ENCODE measurements around the gene CGREF1.
"Not testable (repeated sequence)": the region's sequence is repeated elsewhere in the genome, so short reads cannot be mapped to it uniquely, and the experiment has no call there.

CGREF1 gene

GRCh38 chr2:27127883-27128667, 9.1 kb upstream of the CGREF1 start:
- Histone ChIP-seq H3K9me3 (ENCODE audit: control insufficient read depth, low read length) (no peaks in the 10 kb centered on the region), H3K36me3 (ENCODE audit: control insufficient read depth, insufficient read depth, low read length) (peaks cover 27% of the 10 kb centered on the region), H3K27me3 (replicated peaks; ENCODE audit: control insufficient read depth, insufficient read depth, low read length, poor library complexity, severe bottlenecking) (no peaks in the 10 kb centered on the region), H3K27ac (ENCODE audit: insufficient read depth, low read length, poor library complexity, severe bottlenecking) (no peak overlapping the region), H3K4me1 (ENCODE audit: control insufficient read depth, insufficient read depth, low read length, poor library complexity, severe bottlenecking) (peaks cover 10% of the 10 kb centered on the region), H3K4me3 (ENCODE audit: insufficient read depth, low read depth, low read length, poor library complexity, severe bottlenecking) (no peak overlapping the region)
- DNase-seq = no peak

DNA sequence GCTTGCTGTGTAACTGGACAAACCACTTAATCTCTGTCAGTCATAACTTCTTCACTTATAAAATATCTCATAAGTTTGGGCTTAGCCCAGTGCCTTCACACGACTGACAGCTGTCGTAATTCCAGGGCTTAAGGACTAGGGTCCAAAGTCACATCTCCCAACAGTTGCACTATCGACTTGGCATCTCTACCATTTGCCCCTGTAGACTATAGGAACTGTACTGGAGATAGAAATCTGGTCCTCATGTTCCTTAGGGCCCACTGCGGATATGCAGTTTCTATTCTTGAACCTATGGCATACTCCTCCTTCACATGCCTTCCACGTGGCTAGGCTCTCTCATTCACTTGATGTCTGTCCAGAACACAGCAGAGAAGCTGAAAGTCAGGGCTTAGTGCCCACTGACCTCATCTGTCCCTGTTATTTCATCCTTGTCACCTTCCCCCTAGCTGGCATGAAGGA, 7.4 kb upstream of the CGREF1 start:
- Histone ChIP-seq H3K9me3 (ENCODE audit: control insufficient read depth, low read length) (no peaks in the 10 kb centered on the region), H3K4me1 (ENCODE audit: control insufficient read depth, insufficient read depth, low read length, poor library complexity, severe bottlenecking) (peaks cover 9% of the 10 kb centered on the region), H3K36me3 (ENCODE audit: control insufficient read depth, insufficient read depth, low read length) (peaks cover 19% of the 10 kb centered on the region), H3K27me3 (replicated peaks; ENCODE audit: control insufficient read depth, insufficient read depth, low read length, poor library complexity, severe bottlenecking) (no peaks in the 10 kb centered on the region), H3K27ac (ENCODE audit: insufficient read depth, low read length, poor library complexity, severe bottlenecking) (no peak overlapping the region), H3K4me3 (ENCODE audit: insufficient read depth, low read depth, low read length, poor library complexity, severe bottlenecking) (no peak overlapping the region)
- DNase-seq = no peak

DNA sequence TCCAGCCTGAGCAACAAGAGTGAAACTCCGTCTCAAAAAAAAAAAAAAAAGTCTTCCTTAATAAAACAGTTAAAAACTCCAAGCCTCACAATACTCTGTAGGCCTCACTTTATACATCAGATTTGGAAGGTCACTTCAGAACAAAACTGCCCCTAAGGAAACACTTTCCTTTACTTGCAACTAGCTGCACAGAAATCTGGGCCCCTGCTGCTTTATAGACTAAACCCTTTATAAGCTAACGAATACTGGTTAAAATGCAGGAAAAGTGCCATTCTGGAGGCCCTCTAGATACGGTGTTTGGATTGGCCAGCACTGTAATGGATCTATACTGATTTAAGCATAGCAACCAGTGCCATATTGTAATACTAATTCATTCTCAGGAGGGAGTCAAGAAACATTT, 6.2 kb upstream of the CGREF1 start:
- Histone ChIP-seq H3K27ac (ENCODE audit: insufficient read depth, low read length, poor library complexity, severe bottlenecking) (no peak overlapping the region), H3K4me1 (ENCODE audit: control insufficient read depth, insufficient read depth, low read length, poor library complexity, severe bottlenecking) (peaks cover 9% of the 10 kb centered on the region), H3K36me3 (ENCODE audit: control insufficient read depth, insufficient read depth, low read length) (peaks cover 11% of the 10 kb centered on the region), H3K9me3 (ENCODE audit: control insufficient read depth, low read length) (no peaks in the 10 kb centered on the region), H3K27me3 (replicated peaks; ENCODE audit: control insufficient read depth, insufficient read depth, low read length, poor library complexity, severe bottlenecking) (peaks cover under 1% of the 10 kb centered on the region), H3K4me3 (ENCODE audit: insufficient read depth, low read depth, low read length, poor library complexity, severe bottlenecking) (no peak overlapping the region)
- DNase-seq = no peak

- peak within 1 kb of the TSS; percentile 55 for H3K27ac ChIP-seq (ENCODE audit: insufficient read depth, low read length, poor library complexity, severe bottlenecking)
- DNase-seq = peak; percentile 55 to 68 (median 61)
- peaks cover 11% of the 10 kb centered on the region for H3K27me3 ChIP-seq (replicated peaks; ENCODE audit: control insufficient read depth, insufficient read depth, low read length, poor library complexity, severe bottlenecking)
- H3K4me1 ChIP-seq (ENCODE audit: control insufficient read depth, insufficient read depth, low read length, poor library complexity, severe bottlenecking) = peaks cover 13% of the 10 kb centered on the region
- H3K36me3 ChIP-seq (ENCODE audit: control insufficient read depth, insufficient read depth, low read length) = no peaks in the 10 kb centered on the region
- H3K4me3 ChIP-seq (ENCODE audit: insufficient read depth, low read depth, low read length, poor library complexity, severe bottlenecking) = peak within 1 kb of the TSS; percentile 85
- no peaks in the 10 kb centered on the region for H3K9me3 ChIP-seq (ENCODE audit: control insufficient read depth, low read length)
Observed at GRCh38 chr2:27123302-27124150, 4.6 kb upstream of the CGREF1 start, which contains the start of gene ABHD1. ABHD1 (plus strand) TSS chr2:27123815; CDS start chr2:27123949, 134 bp downstream.

GRCh38 chr2:27122791-27123190, 3.9 kb upstream of the CGREF1 start:
- H3K9me3 ChIP-seq (ENCODE audit: control insufficient read depth, low read length) = no peaks in the 10 kb centered on the region
- H3K27me3 ChIP-seq (replicated peaks; ENCODE audit: control insufficient read depth, insufficient read depth, low read length, poor library complexity, severe bottlenecking) = peaks cover 18% of the 10 kb centered on the region
- no peak for DNase-seq
- H3K36me3 ChIP-seq (ENCODE audit: control insufficient read depth, insufficient read depth, low read length) = no peaks in the 10 kb centered on the region
- peaks cover 17% of the 10 kb centered on the region for H3K4me1 ChIP-seq (ENCODE audit: control insufficient read depth, insufficient read depth, low read length, poor library complexity, severe bottlenecking)
- no peak overlapping the region for H3K27ac ChIP-seq (ENCODE audit: insufficient read depth, low read length, poor library complexity, severe bottlenecking)
- peak overlapping the region; percentile 85 for H3K4me3 ChIP-seq (ENCODE audit: insufficient read depth, low read depth, low read length, poor library complexity, severe bottlenecking)

- Histone ChIP-seq H3K4me3 (ENCODE audit: insufficient read depth, low read depth, low read length, poor library complexity, severe bottlenecking) (no peak overlapping the region), H3K27ac (ENCODE audit: insufficient read depth, low read length, poor library complexity, severe bottlenecking) (no peak overlapping the region), H3K36me3 (ENCODE audit: control insufficient read depth, insufficient read depth, low read length) (no peaks in the 10 kb centered on the region), H3K27me3 (replicated peaks; ENCODE audit: control insufficient read depth, insufficient read depth, low read length, poor library complexity, severe bottlenecking) (peaks cover 19% of the 10 kb centered on the region), H3K9me3 (ENCODE audit: control insufficient read depth, low read length) (no peaks in the 10 kb centered on the region), H3K4me1 (ENCODE audit: control insufficient read depth, insufficient read depth, low read length, poor library complexity, severe bottlenecking) (peaks cover 17% of the 10 kb centered on the region)
- DNase-seq = no peak
Observed at GRCh38 chr2:27121906-27122305, 3.0 kb upstream of the CGREF1 start.

GRCh38 chr2:27119330-27119670, 372 bp upstream of the CGREF1 start:
- H3K36me3 ChIP-seq (ENCODE audit: control insufficient read depth, insufficient read depth, low read length); H3K9me3 ChIP-seq (ENCODE audit: control insufficient read depth, low read length); H3K4me3 ChIP-seq (ENCODE audit: insufficient read depth, low read depth, low read length, poor library complexity, severe bottlenecking); DNase-seq; H3K27ac ChIP-seq (ENCODE audit: insufficient read depth, low read length, poor library complexity, severe bottlenecking): not testable (repeated sequence)
- peaks cover 19% of the 10 kb centered on the region for H3K27me3 ChIP-seq (replicated peaks; ENCODE audit: control insufficient read depth, insufficient read depth, low read length, poor library complexity, severe bottlenecking)
- H3K4me1 ChIP-seq (ENCODE audit: control insufficient read depth, insufficient read depth, low read length, poor library complexity, severe bottlenecking) = peaks cover 17% of the 10 kb centered on the region

DNA sequence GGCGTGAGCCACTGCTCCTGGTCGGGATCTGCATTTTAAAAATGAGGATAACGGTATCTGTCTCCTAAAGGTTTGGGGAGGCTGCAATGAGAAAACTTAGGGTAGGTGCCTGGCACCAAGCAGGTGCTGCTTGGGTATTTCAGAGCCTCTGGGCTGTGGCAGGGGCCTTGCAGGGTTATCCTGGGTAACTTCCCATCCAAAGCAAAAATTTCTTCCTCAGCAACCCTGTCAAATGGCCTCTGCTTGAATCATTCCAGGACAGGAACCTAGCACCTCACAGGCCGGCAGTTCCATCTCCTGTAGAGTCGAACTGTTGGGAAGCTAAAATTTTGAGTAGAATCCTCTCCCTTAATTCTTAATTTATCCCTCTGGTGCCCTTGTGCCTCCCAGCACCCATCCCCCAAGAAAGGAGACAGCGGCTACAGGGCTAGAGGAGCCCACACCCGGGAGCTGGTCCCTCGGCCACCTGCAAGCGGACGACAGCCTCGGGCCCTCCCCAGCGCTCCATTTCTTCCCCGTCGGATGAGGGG, 868 bp downstream of the CGREF1 start:
- peak overlapping the region; percentile 22 for H3K4me3 ChIP-seq (ENCODE audit: insufficient read depth, low read depth, low read length, poor library complexity, severe bottlenecking)
- peaks cover 19% of the 10 kb centered on the region for H3K27me3 ChIP-seq (replicated peaks; ENCODE audit: control insufficient read depth, insufficient read depth, low read length, poor library complexity, severe bottlenecking)
- H3K36me3 ChIP-seq (ENCODE audit: control insufficient read depth, insufficient read depth, low read length) = no peaks in the 10 kb centered on the region
- H3K4me1 ChIP-seq (ENCODE audit: control insufficient read depth, insufficient read depth, low read length, poor library complexity, severe bottlenecking) = peaks cover 11% of the 10 kb centered on the region
- no peaks in the 10 kb centered on the region for H3K9me3 ChIP-seq (ENCODE audit: control insufficient read depth, low read length)
- DNase-seq = no peak
- H3K27ac ChIP-seq (ENCODE audit: insufficient read depth, low read length, poor library complexity, severe bottlenecking) = no peak overlapping the region

DNA sequence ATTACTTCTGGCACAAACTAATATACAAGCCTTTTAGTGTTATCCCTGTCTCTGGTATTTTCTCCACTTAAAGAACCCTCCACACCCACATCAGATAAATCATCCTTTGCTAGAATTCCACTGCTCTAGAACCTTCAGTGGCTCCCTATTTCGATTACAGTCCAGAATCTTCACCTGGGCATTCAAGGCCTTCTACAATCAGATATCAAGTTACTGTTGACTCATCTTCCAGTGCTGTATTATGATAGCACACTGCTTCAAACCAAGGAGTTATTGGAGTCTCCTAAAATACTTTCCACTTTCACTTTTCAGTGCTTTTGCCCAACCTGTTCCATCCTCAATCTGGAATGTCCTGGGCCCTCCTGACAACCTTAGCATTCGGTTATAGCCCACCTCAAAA, 3.4 kb downstream of the CGREF1 start:
- Histone ChIP-seq H3K27ac (ENCODE audit: insufficient read depth, low read length, poor library complexity, severe bottlenecking) (no peak overlapping the region), H3K4me3 (ENCODE audit: insufficient read depth, low read depth, low read length, poor library complexity, severe bottlenecking) (no peak overlapping the region), H3K9me3 (ENCODE audit: control insufficient read depth, low read length) (no peaks in the 10 kb centered on the region), H3K36me3 (ENCODE audit: control insufficient read depth, insufficient read depth, low read length) (no peaks in the 10 kb centered on the region), H3K27me3 (replicated peaks; ENCODE audit: control insufficient read depth, insufficient read depth, low read length, poor library complexity, severe bottlenecking) (peaks cover 19% of the 10 kb centered on the region), H3K4me1 (ENCODE audit: control insufficient read depth, insufficient read depth, low read length, poor library complexity, severe bottlenecking) (peaks cover 8% of the 10 kb centered on the region)
- DNase-seq = no peak
